Measurements from ENCODE around the gene DGUOK. TPM values are rescaled to one million over a fixed set of nuclear protein-coding genes. Genes with fewer than 3 reads are reported as not detected.

DGUOK gene
- total RNA-seq, 1 donor from 2014 or later: 70.1 TPM

DNA sequence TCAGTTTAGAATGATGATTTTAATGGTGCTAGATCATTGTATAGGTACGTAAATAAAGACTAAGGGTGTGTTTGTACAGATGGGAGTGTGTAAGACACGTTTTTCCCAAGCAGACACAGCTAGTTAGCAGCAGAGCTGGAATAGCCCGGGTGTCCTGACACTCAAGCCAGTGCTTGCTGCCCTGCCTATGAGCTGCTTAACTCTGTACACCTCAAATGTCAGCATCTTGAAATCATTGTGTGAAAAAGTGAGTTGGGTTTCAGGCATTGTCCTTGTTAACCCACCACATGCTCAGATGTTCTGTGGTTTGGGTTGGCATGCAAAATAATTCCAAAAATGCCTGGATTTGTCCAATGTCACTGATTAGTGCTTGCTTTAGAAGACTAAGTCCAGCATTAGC, 45.0 kb downstream of the DGUOK start:
- Mint-ChIP-seq H3K4me1 (peaks cover 49% of the 10 kb centered on the region), H3K27me3 (no peaks in the 10 kb centered on the region), H3K27ac (peak overlapping the region; percentile 54), H3K9me3 (no peaks in the 10 kb centered on the region), H3K36me3 (ENCODE audit: low read depth) (no peaks in the 10 kb centered on the region), H3K4me3 (no peak overlapping the region)
- POLR2A ChIA-PET: interaction anchor here (0.9 to 1.7 kb wide), 3 partner anchors 10 to 61 kb away, joined by 3 to 8 read pairs (median 5); no protein-coding TSS in a partner anchor
- DNase-seq: no peak
- TF ChIP-seq, protein P1, sequence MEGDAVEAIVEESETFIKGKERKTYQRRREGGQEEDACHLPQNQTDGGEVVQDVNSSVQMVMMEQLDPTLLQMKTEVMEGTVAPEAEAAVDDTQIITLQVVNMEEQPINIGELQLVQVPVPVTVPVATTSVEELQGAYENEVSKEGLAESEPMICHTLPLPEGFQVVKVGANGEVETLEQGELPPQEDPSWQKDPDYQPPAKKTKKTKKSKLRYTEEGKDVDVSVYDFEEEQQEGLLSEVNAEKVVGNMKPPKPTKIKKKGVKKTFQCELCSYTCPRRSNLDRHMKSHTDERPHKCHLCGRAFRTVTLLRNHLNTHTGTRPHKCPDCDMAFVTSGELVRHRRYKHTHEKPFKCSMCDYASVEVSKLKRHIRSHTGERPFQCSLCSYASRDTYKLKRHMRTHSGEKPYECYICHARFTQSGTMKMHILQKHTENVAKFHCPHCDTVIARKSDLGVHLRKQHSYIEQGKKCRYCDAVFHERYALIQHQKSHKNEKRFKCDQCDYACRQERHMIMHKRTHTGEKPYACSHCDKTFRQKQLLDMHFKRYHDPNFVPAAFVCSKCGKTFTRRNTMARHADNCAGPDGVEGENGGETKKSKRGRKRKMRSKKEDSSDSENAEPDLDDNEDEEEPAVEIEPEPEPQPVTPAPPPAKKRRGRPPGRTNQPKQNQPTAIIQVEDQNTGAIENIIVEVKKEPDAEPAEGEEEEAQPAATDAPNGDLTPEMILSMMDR (IDR thresholded peaks at IDR 0.05): no peak
- intact Hi-C loops (cut with micrococcal nuclease): loop anchor here (2.0 kb wide), 2 partner anchors 13 to 45 kb away; partner anchors contain the start of genes DGUOK and TET3
- CTCF ChIA-PET: interaction anchor here (0.9 kb wide), 1 partner anchor 9 kb away, joined by 4 read pairs; no protein-coding TSS in a partner anchor
- ATAC-seq (ENCODE audit: low read depth): no peak

DNA sequence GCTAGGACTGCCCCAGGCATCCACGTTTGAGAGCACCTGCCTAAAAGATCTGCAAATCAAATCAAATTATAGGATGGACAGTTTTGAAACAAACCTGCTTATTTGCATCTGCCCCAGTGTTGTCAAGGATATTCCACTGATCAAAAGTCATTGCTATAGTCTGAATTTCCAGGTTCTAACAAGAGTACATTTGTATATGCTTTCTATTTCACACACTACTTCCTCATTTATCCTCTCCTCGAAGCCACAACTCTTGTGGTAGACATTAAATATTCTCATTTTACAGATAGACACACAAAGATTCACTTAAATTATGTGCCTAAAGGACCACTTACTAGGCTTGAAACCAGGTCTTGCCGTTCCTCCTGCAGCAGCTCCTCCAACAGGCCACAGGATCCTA, 46.2 kb downstream of the DGUOK start:
- POLR2A ChIA-PET: no interaction called here
- TF ChIP-seq, protein P1 (IDR thresholded peaks at IDR 0.05): no peak
- CTCF ChIA-PET: no interaction called here
- Mint-ChIP-seq H3K36me3 (ENCODE audit: low read depth) (no peaks in the 10 kb centered on the region), H3K9me3 (no peaks in the 10 kb centered on the region), H3K4me1 (peaks cover 48% of the 10 kb centered on the region), H3K27ac (no peak overlapping the region), H3K4me3 (no peak overlapping the region), H3K27me3 (no peaks in the 10 kb centered on the region)
- no peak for DNase-seq
- ATAC-seq (ENCODE audit: low read depth): peak; percentile 56
- intact Hi-C loops (cut with micrococcal nuclease): loop anchor here (1.0 kb wide), 1 partner anchor 8 kb away; no protein-coding TSS in a partner anchor

GRCh38 chr2:73975731-73976130, 49.1 kb downstream of the DGUOK start:
- DNase-seq (no peak), ATAC-seq (ENCODE audit: low read depth) (no peak)
- Mint-ChIP-seq H3K9me3 (no peaks in the 10 kb centered on the region), H3K27me3 (peaks cover 4% of the 10 kb centered on the region), H3K4me3 (no peak overlapping the region), H3K36me3 (ENCODE audit: low read depth) (no peaks in the 10 kb centered on the region), H3K27ac (no peak overlapping the region), H3K4me1 (peaks cover 50% of the 10 kb centered on the region)
- intact Hi-C loops (cut with micrococcal nuclease): no loop called here
- TF ChIP-seq, protein P1 (IDR thresholded peaks at IDR 0.05): no peak
- ChIA-PET CTCF (no interaction called here), POLR2A (no interaction called here)

- ChIA-PET POLR2A (interaction anchor here (1.2 kb wide), 1 partner anchor 56 kb away, joined by 3 read pairs; no protein-coding TSS in a partner anchor), CTCF (no interaction called here)
- Mint-ChIP-seq H3K9me3 (no peaks in the 10 kb centered on the region), H3K27ac (no peak overlapping the region), H3K36me3 (ENCODE audit: low read depth) (no peaks in the 10 kb centered on the region), H3K4me1 (peaks cover 50% of the 10 kb centered on the region), H3K4me3 (no peak overlapping the region), H3K27me3 (peaks cover 4% of the 10 kb centered on the region)
- no peak for DNase-seq
- intact Hi-C loops (cut with micrococcal nuclease): no loop called here
- TF ChIP-seq, protein P1 (IDR thresholded peaks at IDR 0.05): no peak
- ATAC-seq (ENCODE audit: low read depth): no peak
These were observed 50.1 kb downstream of the DGUOK start for GRCh38 chr2:73976803-73977202.

GRCh38 chr2:73977466-73977865, 50.8 kb downstream of the DGUOK start:
- ChIA-PET POLR2A (no interaction called here), CTCF (no interaction called here)
- ATAC-seq (ENCODE audit: low read depth) (no peak), DNase-seq (no peak)
- intact Hi-C loops (cut with micrococcal nuclease): no loop called here
- Mint-ChIP-seq H3K4me1 (peaks cover 49% of the 10 kb centered on the region), H3K4me3 (no peak overlapping the region), H3K27me3 (peaks cover 4% of the 10 kb centered on the region), H3K36me3 (ENCODE audit: low read depth) (no peaks in the 10 kb centered on the region), H3K9me3 (no peaks in the 10 kb centered on the region), H3K27ac (no peak overlapping the region)
- TF ChIP-seq, protein P1 (IDR thresholded peaks at IDR 0.05): no peak
